GM18867 (cell line): ENCODE measurements around the gene STOX2.

ENCODE experiments used
- ATAC-seq: cut with Tn5 transposase; IDR thresholded peaks from one replicate; pipeline ENCODE4 v1.9.1; 2021; ENCODE audit warnings: mild to moderate bottlenecking, moderate library complexity; ENCODE audit not compliant: unreplicated experiment

The STOX2 gene

DNA sequence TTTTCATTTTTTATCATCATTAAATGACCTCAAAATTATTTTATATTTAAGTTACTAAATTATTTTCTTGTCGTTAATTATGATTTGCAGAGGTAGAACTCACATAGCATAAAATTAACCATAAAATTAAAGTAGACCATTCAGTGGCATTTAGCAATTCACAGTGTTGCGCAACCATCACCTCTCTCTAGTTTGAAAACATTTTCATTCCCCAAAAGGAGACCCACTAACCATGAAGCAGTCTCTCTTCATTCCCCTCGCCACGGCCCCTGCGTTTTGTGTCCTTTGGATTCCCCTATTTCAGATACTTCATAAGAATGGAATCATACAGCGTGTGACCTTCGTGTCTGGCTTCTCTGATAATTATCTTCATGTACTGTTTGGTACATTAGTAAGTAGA lies 157.7 kb downstream of the STOX2 start:
- no peak for ATAC-seq

- no peak for ATAC-seq
Measured at GRCh38 chr4:184064877-184065276, 159.8 kb downstream of the STOX2 start.

DNA sequence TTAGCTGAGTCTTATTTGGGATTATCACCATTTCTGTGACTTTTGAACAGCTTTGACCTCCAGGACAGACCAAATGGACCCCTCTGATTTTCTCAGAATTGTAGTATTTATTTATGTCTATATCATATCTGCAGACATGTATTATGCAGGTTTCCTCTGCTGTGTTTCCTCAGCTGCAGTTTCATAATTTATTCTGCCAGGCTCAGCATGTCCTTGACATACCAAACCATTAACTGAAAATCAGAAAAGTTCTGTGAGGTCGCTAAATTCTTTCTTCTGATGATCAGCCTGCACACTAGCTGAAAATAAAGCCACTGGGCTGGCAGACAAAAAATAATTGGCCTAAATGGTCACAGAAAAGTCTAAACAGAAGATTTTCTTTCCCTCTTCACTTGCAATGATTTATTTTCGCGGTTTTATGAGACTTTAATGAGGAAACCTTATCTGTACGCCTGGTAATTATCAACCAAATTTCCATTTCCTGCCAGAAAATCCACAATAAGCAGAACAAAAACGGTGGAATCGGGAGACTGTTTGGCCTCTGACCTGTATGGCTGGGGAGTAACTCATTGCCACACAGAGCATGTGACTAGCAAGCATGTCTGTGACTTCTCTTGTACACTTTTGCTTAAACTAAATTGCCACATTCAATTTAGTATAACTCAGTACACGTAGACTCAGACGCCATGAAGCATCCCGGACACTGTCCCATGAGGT lies 161.6 kb downstream of the STOX2 start:
- ATAC-seq: no peak

- ATAC-seq: no peak
Measured at GRCh38 chr4:184067931-184068554, 162.9 kb downstream of the STOX2 start.
